Caco-2 (cell line): ENCODE data around the gene PDLIM1. TPM values are rescaled to one million over a fixed set of nuclear protein-coding genes. Genes with fewer than 3 reads are reported as not detected.

Experiments
- BruUV-seq: library from RNA; stranded (reverse); fragments of 400-500 nt; replicated peaks from 2 replicates; lab custom pipeline; 2021; lab: Mats Ljungman, UMichigan
- CTCF ChIA-PET: fragments of 300-600 bp; sonication (Branson Sonifier 250); formaldehyde crosslinking; loops from one replicate; lab custom pipeline; 2022; ENCODE audit warnings: antibody characterized with exemption; lab: Charles Lee
- POLR2A ChIA-PET: fragments of 300-600 bp; sonication (Branson Sonifier 250); formaldehyde crosslinking; loops from one replicate; lab custom pipeline; 2022; ENCODE audit warnings: antibody characterized with exemption; lab: Charles Lee
- DNase-seq, 2 experiments: peaks; one replicate each; pipeline versions ENCODE4 v3.0.0 to v3.0.0-alpha.2; 2020 to 2022
- H3K27me3 ChIP-seq: replicated peaks from 2 replicates; pipeline ENCODE4 v1.6.0; 2011; ENCODE audit warnings: low read length; ENCODE audit not compliant: control insufficient read depth, insufficient read depth
- H3K36me3 ChIP-seq: 2 replicates; pipeline ENCODE4 v1.5.1; 2011; ENCODE audit warnings: low read length; ENCODE audit not compliant: control insufficient read depth, insufficient read depth
- H3K4me1 ChIP-seq: fragments of 250-450 bp; sonication (Bioruptor Pico); 2 replicates; pipeline ENCODE4 v1.5.1; 2020; ENCODE audit warnings: mild to moderate bottlenecking
- H3K4me3 ChIP-seq: 2 replicates; pipeline ENCODE4 v1.5.1; 2011; ENCODE audit warnings: low read depth, mild to moderate bottlenecking, control low read depth, low read length
- H3K9me3 ChIP-seq: fragments of 250-450 bp; sonication (Bioruptor Pico); 2 replicates; pipeline ENCODE4 v1.5.1; 2020; ENCODE audit warnings: mild to moderate bottlenecking, moderate library complexity
- H3K27ac Mint-ChIP-seq: one replicate; pipeline ENCODE4 v1.8.0; 2022; ENCODE audit warnings: mixed read lengths; ENCODE audit not compliant: unreplicated experiment
- H3K27me3 Mint-ChIP-seq: one replicate; pipeline ENCODE4 v1.8.0; 2022; ENCODE audit warnings: mixed read lengths; ENCODE audit not compliant: insufficient read depth, unreplicated experiment
- H3K36me3 Mint-ChIP-seq: one replicate; pipeline ENCODE4 v1.8.0; 2022; ENCODE audit warnings: mild to moderate bottlenecking, mixed read lengths; ENCODE audit not compliant: insufficient read depth, unreplicated experiment
- H3K4me1 Mint-ChIP-seq: one replicate; pipeline ENCODE4 v1.8.0; 2022; ENCODE audit warnings: low read depth, mixed read lengths; ENCODE audit not compliant: unreplicated experiment
- H3K4me3 Mint-ChIP-seq: one replicate; pipeline ENCODE4 v1.8.0; 2022; ENCODE audit warnings: mild to moderate bottlenecking, moderate library complexity, mixed read lengths; ENCODE audit not compliant: unreplicated experiment
- H3K9me3 Mint-ChIP-seq: one replicate; pipeline ENCODE4 v1.8.0; 2022; ENCODE audit warnings: mixed read lengths; ENCODE audit not compliant: unreplicated experiment
- CTCF ChIP-seq, 2 experiments: fragments of 200-600 bp in 1 of 2; IDR thresholded peaks; 1 replicate in 1 of 2; 2 replicates in 1 of 2; pipeline versions ENCODE4 v1.5.1 to v1.8.0; 2011 to 2022; ENCODE audit warnings: antibody characterized with exemption in 1 of 2, control low read depth in 1 of 2, inconsistent platforms in 1 of 2, low read depth in 1 of 2, low read length in 1 of 2, mild to moderate bottlenecking in 1 of 2, moderate library complexity in 1 of 2; ENCODE audit not compliant: insufficient read depth in 1 of 2, severe bottlenecking in 1 of 2, unreplicated experiment in 1 of 2
- intact Hi-C: fragments of 100-400 bp; cut with micrococcal nuclease; formaldehyde crosslinking; loops from one replicate; pipeline ENCODE4 v1.10.0; 2022; ENCODE audit not compliant: unreplicated experiment
- total RNA-seq: library from RNA; stranded (reverse); gene quantifications from 2 replicates; pipeline ENCODE4 v1.2.3, GENCODE V29; 2022

Gene PDLIM1
- total RNA-seq, 1 experiment from 2014 or later = 506 TPM

- Mint-ChIP-seq H3K9me3 (no peaks in the 10 kb centered on the region), H3K27ac (no peak overlapping the region), H3K27me3 (no peaks in the 10 kb centered on the region), H3K4me1 (no peaks in the 10 kb centered on the region), H3K36me3 (no peaks in the 10 kb centered on the region), H3K4me3 (no peak overlapping the region)
- ChIA-PET CTCF (no interaction called here), POLR2A (interaction anchor here (0.7 kb wide), 1 partner anchor 1027 kb away, joined by 3 read pairs; no protein-coding TSS in a partner anchor)
- no peaks in the 10 kb centered on the region for H3K27me3 ChIP-seq
- no peaks in the 10 kb centered on the region; the same call in 1 of the 2 replicates for H3K4me1 ChIP-seq
- TF ChIP-seq CTCF (IDR thresholded peaks at IDR 0.05; ENCODE audit: insufficient read depth in 1 of 2, low read depth in 1 of 2, low read length in 1 of 2, severe bottlenecking in 1 of 2, unreplicated experiment in 1 of 2) = no peak
- intact Hi-C loops = no loop called here
- BruUV-seq = no TSS peak
- no peak for DNase-seq
- no peaks in the 10 kb centered on the region for H3K36me3 ChIP-seq
- no peak overlapping the region for H3K4me3 ChIP-seq
- H3K9me3 ChIP-seq = no peaks in the 10 kb centered on the region
These were observed 6.6 kb upstream of the PDLIM1 start for GRCh38 chr10:95297402-95297801.

GRCh38 chr10:95296764-95297163, 6.0 kb upstream of the PDLIM1 start:
- no peaks in the 10 kb centered on the region for H3K36me3 ChIP-seq
- DNase-seq = no peak
- H3K9me3 ChIP-seq = no peaks in the 10 kb centered on the region
- POLR2A ChIA-PET = no interaction called here
- intact Hi-C loops = no loop called here
- H3K4me1 ChIP-seq = peaks cover 3% of the 10 kb centered on the region; the same call in 1 of the 2 replicates
- no TSS peak for BruUV-seq
- no peaks in the 10 kb centered on the region for H3K9me3 Mint-ChIP-seq
- H3K4me3 Mint-ChIP-seq = no peak overlapping the region
- no peak overlapping the region for H3K27ac Mint-ChIP-seq
- H3K27me3 ChIP-seq = no peaks in the 10 kb centered on the region
- peaks cover 3% of the 10 kb centered on the region for H3K36me3 Mint-ChIP-seq
- no peaks in the 10 kb centered on the region for H3K27me3 Mint-ChIP-seq
- H3K4me1 Mint-ChIP-seq = peaks cover 4% of the 10 kb centered on the region
- no peak overlapping the region for H3K4me3 ChIP-seq
- CTCF ChIA-PET = no interaction called here
- no peak for TF ChIP-seq CTCF (IDR thresholded peaks at IDR 0.05; ENCODE audit: insufficient read depth in 1 of 2, low read depth in 1 of 2, low read length in 1 of 2, severe bottlenecking in 1 of 2, unreplicated experiment in 1 of 2)

- H3K27ac Mint-ChIP-seq = no peak overlapping the region
These were observed 4.4 kb upstream of the PDLIM1 start for GRCh38 chr10:95295031-95295755.

More at GRCh38 chr10:95295031-95295755, 4.4 kb upstream of the PDLIM1 start:
- DNase-seq = no peak
- Mint-ChIP-seq H3K9me3 (no peaks in the 10 kb centered on the region), H3K36me3 (peaks cover 8% of the 10 kb centered on the region), H3K4me3 (peak overlapping the region; percentile 7), H3K4me1 (peaks cover 6% of the 10 kb centered on the region), H3K27me3 (no peaks in the 10 kb centered on the region)
- no peaks in the 10 kb centered on the region for H3K36me3 ChIP-seq
- BruUV-seq = no TSS peak
- H3K4me1 ChIP-seq = peaks cover 10% of the 10 kb centered on the region; the same call in 1 of the 2 replicates
- TF ChIP-seq CTCF (IDR thresholded peaks at IDR 0.05; ENCODE audit: insufficient read depth in 1 of 2, low read depth in 1 of 2, low read length in 1 of 2, severe bottlenecking in 1 of 2, unreplicated experiment in 1 of 2) = no peak
- H3K4me3 ChIP-seq = 0 out of 2 replicates have a peak overlapping the region, but pooled peaks have one; percentile 2
- H3K9me3 ChIP-seq = no peaks in the 10 kb centered on the region
- no peaks in the 10 kb centered on the region for H3K27me3 ChIP-seq
- ChIA-PET CTCF (interaction anchor here (0.6 kb wide), 1 partner anchor 69 kb away, joined by 12 read pairs; no protein-coding TSS in a partner anchor), POLR2A (no interaction called here)
- intact Hi-C loops = no loop called here
